ENCODE results near the gene ARID2.

Gene ARID2

GRCh38 chr12:45878630-45879255 is 149.2 kb downstream of the ARID2 start:
- no peak for DNase-seq

GRCh38 chr12:45879363-45879895 is 149.9 kb downstream of the ARID2 start:
- DNase-seq, result no peak

GRCh38 chr12:45880533-45880932 is 151.0 kb downstream of the ARID2 start:
- no peak for DNase-seq

- no peak for DNase-seq
These were observed 153.7 kb downstream of the ARID2 start for GRCh38 chr12:45883187-45883586.

GRCh38 chr12:45886685-45887084 is 157.2 kb downstream of the ARID2 start:
- DNase-seq, result no peak

- DNase-seq, result no peak
These were observed 158.0 kb downstream of the ARID2 start for GRCh38 chr12:45887544-45887943.

GRCh38 chr12:45890276-45890675 is 160.8 kb downstream of the ARID2 start:
- no peak for DNase-seq

GRCh38 chr12:45893240-45893639 is 163.7 kb downstream of the ARID2 start:
- DNase-seq, result no peak

- DNase-seq, result no peak
These were observed 166.5 kb downstream of the ARID2 start for GRCh38 chr12:45895961-45896360.

GRCh38 chr12:45898094-45898493 is 168.6 kb downstream of the ARID2 start:
- no peak for DNase-seq

GRCh38 chr12:45907955-45908354 is 178.4 kb downstream of the ARID2 start:
- DNase-seq, result no peak

GRCh38 chr12:45909041-45909713 is 179.7 kb downstream of the ARID2 start:
- DNase-seq, result no peak

- DNase-seq, result no peak
These were observed 183.3 kb downstream of the ARID2 start for GRCh38 chr12:45912774-45913173.

GRCh38 chr12:45913631-45914030 is 184.1 kb downstream of the ARID2 start:
- DNase-seq, result no peak

GRCh38 chr12:45914090-45914489 is 184.6 kb downstream of the ARID2 start:
- no peak for DNase-seq

GRCh38 chr12:45915405-45915804 is 185.9 kb downstream of the ARID2 start:
- DNase-seq, result no peak

GRCh38 chr12:45918818-45919217 is 189.3 kb downstream of the ARID2 start:
- DNase-seq, result no peak

- no peak for DNase-seq
These were observed 198.8 kb downstream of the ARID2 start for GRCh38 chr12:45928309-45928708.

GRCh38 chr12:45930369-45930768 is 200.9 kb downstream of the ARID2 start:
- DNase-seq, result no peak

- DNase-seq, result no peak
These were observed 204.0 kb downstream of the ARID2 start for GRCh38 chr12:45933504-45933903.

GRCh38 chr12:45934956-45935355 is 205.4 kb downstream of the ARID2 start:
- DNase-seq, result no peak

GRCh38 chr12:45938566-45938965 is 209.1 kb downstream of the ARID2 start:
- DNase-seq, result no peak

GRCh38 chr12:45939759-45940158 is 210.3 kb downstream of the ARID2 start:
- no peak for DNase-seq

- no peak for DNase-seq
These were observed 215.3 kb downstream of the ARID2 start for GRCh38 chr12:45944771-45945170.

GRCh38 chr12:45946435-45946834 is 216.9 kb downstream of the ARID2 start:
- DNase-seq, result no peak

Measured in NCI-H187 (cell line).